Measurements from ENCODE around the gene RPAP3.
A peak's percentile ranks its signal among the peaks of the same experiment; 100 is the strongest.

The RPAP3 gene

GRCh38 chr12:47705566-47706425 lies at the start of gene RPAP3:
Gene RPAP3 (minus strand): TSS chr12:47706030. CDS start chr12:47702840, 3,190 bp downstream.
- peak; percentile 98 for DNase-seq

- DNase-seq = no peak
These were observed 49.1 kb upstream of the RPAP3 start for GRCh38 chr12:47754881-47755280.

GRCh38 chr12:47754126-47754525 lies 48.3 kb upstream of the RPAP3 start:
- DNase-seq = no peak

GRCh38 chr12:47753021-47754001 lies 47.5 kb upstream of the RPAP3 start:
- no peak for DNase-seq

- DNase-seq = no peak
These were observed 46.7 kb upstream of the RPAP3 start for GRCh38 chr12:47752552-47752951.

- DNase-seq = no peak
These were observed 46.3 kb upstream of the RPAP3 start for GRCh38 chr12:47752121-47752520.

GRCh38 chr12:47751561-47751960 lies 45.7 kb upstream of the RPAP3 start:
- DNase-seq = no peak

GRCh38 chr12:47750916-47751470 lies 45.2 kb upstream of the RPAP3 start:
- no peak for DNase-seq

- no peak for DNase-seq
These were observed 44.5 kb upstream of the RPAP3 start for GRCh38 chr12:47750229-47750798.

- no peak for DNase-seq
These were observed 43.1 kb upstream of the RPAP3 start for GRCh38 chr12:47748899-47749298.

GRCh38 chr12:47748507-47748828 lies 42.6 kb upstream of the RPAP3 start:
- no peak for DNase-seq

- no peak for DNase-seq
These were observed 42.0 kb upstream of the RPAP3 start for GRCh38 chr12:47747596-47748506.

GRCh38 chr12:47747126-47747525 lies 41.3 kb upstream of the RPAP3 start:
- no peak for DNase-seq

GRCh38 chr12:47746523-47746922 lies 40.7 kb upstream of the RPAP3 start:
- DNase-seq = no peak

GRCh38 chr12:47746073-47746472 lies 40.2 kb upstream of the RPAP3 start:
- DNase-seq = no peak

- DNase-seq = no peak
These were observed 39.7 kb upstream of the RPAP3 start for GRCh38 chr12:47745485-47746041.

- DNase-seq = no peak
These were observed 39.1 kb upstream of the RPAP3 start for GRCh38 chr12:47744778-47745436.

- peak; percentile 53 for DNase-seq
These were observed 38.3 kb upstream of the RPAP3 start for GRCh38 chr12:47744005-47744651.

- DNase-seq = no peak
These were observed 37.6 kb upstream of the RPAP3 start for GRCh38 chr12:47743311-47743860.

GRCh38 chr12:47742253-47742825 lies 36.5 kb upstream of the RPAP3 start:
- peak; percentile 69 for DNase-seq

All from activated T-cell treated with anti-CD3 and anti-CD28 coated beads for 4 hours (primary cell).